GM21825 (cell line): ENCODE results near the gene MAGI1.

Experiments
- ATAC-seq: cut with Tn5 transposase; IDR thresholded peaks from one replicate; pipeline ENCODE4 v1.9.1; 2021; ENCODE audit warnings: mild to moderate bottlenecking, moderate library complexity; ENCODE audit not compliant: unreplicated experiment

MAGI1 gene

DNA sequence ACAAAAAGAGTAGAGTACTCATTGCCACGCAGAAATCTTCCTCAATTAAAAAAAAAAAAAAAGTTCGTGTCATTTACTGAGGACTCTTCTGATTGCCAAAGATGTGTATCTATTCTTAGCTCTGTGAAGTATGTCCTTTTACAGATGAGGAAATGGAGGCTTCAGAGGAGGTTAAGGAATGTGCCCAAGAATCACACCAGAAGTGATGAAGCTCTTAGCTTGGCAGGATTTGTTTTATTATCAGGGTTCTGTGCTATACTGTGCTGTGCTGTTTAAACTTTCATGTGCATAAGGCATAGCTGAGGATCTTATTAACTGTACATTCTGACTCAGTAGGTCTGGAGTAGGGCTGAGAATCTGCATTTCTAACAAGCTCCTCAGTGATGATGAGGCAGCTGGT is 685.8 kb downstream of the MAGI1 start:
- ATAC-seq: no peak

DNA sequence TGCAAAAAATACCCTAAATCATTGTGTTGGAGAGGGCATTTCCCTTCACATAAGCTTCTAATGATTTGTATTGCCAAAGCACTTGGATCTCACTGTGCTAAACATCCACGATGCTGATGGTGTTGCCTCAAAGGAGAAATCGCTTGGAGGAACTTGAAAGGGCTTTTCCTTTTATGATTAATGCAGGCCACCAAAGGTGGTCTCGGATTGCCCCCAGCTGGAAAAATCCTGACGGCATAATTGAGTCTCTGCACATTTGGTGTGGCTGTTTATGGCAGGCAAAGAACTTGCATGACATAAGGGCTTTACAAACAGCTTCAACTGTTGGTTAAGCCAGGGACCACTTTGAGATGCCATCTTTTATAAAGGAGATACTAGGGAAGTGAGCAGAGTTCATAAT is 687.0 kb downstream of the MAGI1 start:
- ATAC-seq: no peak

DNA sequence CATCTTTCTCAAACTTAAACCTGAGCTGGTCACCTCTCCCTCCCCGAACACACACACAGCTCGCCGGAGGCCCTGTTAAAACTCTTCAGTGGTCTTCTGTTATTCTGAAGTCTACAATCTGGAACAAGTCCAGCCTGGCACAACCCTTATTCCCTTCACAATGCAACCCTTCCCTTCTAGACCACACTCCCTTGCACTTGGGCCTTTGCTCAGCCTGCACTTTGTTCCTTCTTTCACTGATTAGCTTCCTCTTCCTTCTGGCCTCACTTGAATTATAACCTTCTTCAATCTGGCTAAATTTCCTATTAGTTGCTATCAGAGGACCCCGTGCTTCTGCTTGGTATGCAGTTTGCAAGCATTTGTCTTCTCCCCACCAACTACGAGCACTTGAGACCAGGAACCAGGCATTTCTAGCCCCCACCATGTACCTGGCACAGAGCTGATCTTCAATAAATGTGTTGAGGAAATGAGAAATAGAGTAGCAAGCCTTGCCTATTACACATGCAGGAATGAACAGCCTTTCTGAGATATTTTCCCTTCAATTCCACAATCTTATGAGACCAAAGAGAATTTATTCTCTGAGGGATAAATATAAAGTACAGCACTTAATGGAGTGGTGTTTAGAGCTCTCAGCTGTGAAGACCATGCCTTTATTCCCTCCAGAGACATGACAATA is 687.8 kb downstream of the MAGI1 start:
- no peak for ATAC-seq

DNA sequence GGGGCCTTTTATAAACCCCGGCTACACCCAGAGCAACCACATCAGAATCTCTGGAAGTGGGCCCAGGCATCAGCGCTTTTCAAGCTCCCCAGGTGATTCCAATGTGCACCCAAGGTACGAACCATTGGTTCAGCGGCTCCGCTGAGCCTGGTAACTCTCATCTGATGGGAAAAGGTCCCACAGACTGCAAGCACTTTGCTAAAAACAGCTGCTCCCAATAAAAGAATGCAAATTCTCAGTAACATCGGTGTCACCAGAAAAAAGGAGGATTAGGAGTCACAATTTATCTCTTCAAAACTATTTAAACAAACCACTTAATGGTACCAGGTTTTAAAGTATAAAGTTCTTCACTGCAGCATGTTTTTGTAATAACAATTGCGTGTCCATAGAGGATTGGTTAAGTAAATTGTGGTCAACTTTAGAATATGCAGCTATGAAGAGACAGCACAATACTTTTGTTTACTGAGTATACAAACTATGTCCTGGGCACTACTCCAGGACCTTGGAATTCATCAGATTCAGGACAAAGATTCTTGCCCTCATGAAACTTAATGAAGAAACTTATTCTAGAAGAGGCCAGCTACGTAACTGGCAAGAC is 690.2 kb downstream of the MAGI1 start:
- no peak for ATAC-seq

DNA sequence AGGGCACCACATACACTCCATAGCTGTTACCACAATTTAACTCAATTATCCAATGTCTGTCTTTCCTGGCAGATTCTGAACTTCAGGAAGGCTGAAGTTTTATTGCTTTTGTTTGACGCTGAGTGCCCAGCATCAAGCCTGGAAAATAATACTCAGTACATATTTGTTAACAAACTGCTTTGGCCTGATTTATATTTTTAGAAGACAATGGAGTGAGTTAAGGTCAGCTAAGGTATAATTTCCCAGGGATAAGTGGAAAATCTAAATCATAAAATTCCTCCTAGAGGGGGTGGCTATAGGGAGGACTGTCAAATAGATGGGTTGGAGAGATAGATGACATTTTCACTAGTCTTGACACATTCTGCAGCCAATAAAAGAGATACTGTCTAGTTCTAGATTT is 691.6 kb downstream of the MAGI1 start:
- no peak for ATAC-seq

GRCh38 chr3:65344846-65345245 is 693.9 kb downstream of the MAGI1 start:
- ATAC-seq: no peak

GRCh38 chr3:65344444-65344843 is 694.3 kb downstream of the MAGI1 start:
- ATAC-seq: no peak

DNA sequence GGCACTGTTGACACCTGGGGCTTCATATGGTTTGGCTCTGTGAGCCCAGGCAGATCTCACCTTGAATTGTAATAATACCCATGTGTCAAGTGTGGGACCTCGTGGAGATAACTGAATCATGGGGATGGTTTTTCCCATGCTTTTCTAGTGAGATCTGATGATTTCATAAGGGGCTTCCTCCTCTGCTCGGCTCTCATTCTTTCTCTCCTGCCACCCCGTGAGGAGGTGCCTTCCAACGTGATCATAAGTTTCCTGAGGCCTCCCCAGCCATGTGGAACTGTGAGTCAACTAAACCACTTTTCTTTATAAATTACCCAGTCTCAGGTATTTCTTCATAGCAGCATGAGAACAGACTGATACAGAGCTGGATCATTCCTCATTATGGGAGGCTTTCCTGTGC is 695.0 kb downstream of the MAGI1 start:
- no peak for ATAC-seq

DNA sequence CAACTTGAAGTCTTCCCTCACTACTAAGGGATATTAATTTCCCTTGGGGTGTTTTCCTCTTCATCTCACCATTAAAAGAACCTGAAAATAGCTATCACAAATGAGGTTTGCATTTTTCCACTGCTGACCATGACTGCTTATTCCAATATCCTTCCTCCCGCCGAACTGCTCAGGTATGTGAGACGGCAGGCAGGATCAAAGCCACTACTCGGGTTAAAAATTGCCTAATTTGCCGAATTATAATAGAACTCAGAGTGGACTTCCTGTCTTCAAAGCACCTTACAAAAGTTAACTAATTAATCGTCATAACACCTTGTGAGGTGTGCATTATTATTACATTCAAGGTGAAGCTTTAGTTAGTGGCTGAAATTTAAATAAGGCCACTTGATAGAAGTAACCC is 695.7 kb downstream of the MAGI1 start:
- ATAC-seq: no peak

DNA sequence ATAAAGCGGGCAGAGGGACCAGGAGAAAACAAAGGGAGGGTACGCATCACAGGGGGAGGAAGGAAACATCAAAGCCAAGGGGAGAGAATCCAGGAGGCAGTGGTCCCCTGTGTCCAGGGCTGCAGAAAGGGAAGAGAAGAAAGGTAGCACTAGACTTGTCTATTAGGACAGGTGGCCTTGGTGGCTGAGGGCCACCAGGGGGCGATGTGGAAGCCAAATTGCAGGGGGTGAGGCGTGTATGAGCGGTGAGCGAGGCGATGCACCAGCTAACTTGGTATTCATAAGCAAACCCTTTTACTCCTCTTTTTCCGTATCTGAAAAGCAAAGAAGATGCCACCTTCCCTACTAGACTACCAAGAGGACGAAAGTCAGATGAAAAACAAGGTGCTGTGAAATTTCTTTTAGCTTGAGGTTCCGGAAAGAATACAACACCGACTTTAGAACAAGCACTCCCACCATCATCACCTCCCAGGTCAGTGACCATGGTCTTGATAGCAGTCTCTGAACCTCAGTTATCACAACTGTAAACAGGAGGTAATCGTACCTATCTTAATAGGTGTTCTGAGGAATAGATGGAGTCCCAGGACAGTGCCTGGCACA is 696.5 kb downstream of the MAGI1 start:
- no peak for ATAC-seq

GRCh38 chr3:65339192-65339740 is 699.5 kb downstream of the MAGI1 start:
- ATAC-seq: no peak

- ATAC-seq: no peak
Observed at GRCh38 chr3:65338571-65338970, 700.1 kb downstream of the MAGI1 start.

DNA sequence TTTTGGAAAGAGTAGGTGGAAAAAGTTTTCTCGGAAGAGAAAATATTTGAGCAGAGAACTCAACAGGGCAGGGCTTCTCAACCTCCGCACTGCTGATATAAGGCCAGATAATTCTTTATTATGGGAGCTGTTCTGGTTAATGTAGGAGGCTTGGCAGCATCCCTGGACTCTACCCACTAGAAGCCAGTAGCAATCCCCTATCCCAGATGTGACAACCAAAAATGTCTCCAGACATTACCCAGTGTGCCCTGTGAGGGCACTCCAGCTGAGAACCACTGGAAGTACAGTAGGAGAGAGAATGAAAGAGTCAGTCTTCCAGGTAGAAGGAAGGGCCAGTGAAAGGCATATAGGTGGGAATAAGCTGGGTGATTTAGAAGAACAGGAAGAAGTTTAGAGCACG is 703.1 kb downstream of the MAGI1 start:
- no peak for ATAC-seq

GRCh38 chr3:65334045-65334665 is 704.6 kb downstream of the MAGI1 start:
- no peak for ATAC-seq

DNA sequence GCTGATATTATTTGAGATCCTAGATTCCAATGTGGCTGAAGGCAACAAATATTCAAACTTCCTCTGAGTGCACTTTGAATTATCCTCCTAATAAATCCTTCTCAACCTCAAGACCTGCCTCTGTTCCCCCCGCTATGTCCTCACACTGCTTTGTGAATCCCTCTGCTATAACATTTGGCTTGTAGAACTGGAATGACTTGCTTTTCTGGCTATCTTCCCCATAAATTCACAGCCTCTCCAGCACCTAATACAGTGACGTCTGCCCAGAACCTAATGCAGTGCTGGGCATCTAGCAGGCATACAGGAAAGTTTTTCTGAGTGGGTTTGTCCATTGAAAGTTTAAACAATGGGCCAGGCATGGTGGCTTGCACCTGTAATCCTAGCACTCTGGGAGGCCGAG is 707.0 kb downstream of the MAGI1 start:
- no peak for ATAC-seq

DNA sequence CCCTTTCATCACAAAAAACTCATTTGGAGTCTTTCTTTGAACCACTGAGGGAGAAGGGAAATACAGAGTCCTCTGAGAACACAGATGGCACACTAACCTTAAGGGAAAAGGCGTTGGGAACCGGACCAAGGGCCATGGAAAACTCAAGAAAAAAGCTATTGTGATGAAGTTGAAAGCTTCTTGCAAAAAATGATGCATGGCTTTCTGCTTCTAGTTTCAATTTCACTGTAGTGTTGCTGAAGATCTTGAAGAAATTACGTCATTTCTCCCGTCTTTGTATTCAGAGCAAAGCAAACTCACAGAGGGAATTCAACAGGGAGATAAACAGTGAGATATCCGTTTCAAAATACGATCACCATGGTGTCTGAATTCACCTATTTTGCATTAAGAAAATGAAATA is 708.6 kb downstream of the MAGI1 start:
- ATAC-seq: no peak

GRCh38 chr3:65328148-65328547 is 710.6 kb downstream of the MAGI1 start:
- no peak for ATAC-seq

GRCh38 chr3:65326574-65326973 is 712.1 kb downstream of the MAGI1 start:
- ATAC-seq: no peak

DNA sequence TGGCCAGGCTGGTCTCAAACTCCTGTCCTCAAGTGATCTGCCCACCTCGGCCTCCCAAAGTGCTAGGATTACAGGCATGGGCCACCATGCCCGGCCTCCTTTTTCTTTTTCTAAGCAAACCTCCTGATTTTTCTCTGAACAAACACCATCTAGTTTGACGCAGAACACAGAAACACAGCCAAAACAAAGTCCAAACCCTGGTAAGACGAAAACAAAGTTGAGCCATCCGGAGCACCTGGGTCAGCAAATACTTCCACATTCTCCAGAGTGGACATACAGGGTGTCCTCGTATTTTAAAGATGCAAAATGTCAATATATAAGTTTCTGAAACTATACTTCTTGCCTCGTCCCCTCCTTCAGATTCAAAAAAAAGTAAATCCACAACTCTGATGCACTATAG is 715.8 kb downstream of the MAGI1 start:
- ATAC-seq: no peak

DNA sequence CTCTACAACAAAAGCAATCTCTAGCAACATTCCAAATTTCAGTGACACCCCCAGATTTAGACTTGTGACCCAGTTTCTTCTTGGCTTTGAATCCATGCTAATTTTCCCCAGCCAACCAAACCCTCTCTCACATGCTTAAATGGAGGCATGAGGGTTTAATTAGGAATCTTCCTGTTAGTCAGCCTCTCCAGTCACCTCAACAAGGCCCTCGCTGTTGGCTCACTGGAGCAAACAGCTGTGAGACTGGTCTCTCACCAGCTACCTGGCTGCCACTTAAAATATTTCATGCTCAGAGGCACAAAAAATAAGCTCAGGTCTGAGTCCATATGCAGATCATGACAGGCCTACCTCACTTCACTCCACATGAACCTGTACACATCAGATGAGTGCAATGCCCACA is 720.5 kb downstream of the MAGI1 start:
- ATAC-seq: no peak

DNA sequence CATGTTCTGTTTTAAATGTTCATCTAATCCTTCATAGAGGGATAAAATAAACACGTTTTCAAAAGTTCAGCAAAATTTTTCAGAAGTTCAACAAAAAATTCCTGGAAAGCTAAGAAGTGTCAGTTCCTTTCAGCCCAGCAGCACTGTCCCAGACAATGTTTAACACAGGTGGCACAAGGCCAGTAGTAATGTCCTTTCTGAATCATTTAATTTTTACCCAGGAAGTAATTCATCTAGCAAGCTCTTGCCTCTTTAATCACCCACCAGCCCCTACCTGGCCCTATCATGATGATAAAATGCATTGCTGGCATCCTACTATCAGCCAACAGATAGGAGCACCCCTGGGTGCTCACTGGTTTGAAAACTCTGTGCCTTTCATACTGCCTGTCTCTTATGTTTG is 723.8 kb downstream of the MAGI1 start:
- no peak for ATAC-seq

DNA sequence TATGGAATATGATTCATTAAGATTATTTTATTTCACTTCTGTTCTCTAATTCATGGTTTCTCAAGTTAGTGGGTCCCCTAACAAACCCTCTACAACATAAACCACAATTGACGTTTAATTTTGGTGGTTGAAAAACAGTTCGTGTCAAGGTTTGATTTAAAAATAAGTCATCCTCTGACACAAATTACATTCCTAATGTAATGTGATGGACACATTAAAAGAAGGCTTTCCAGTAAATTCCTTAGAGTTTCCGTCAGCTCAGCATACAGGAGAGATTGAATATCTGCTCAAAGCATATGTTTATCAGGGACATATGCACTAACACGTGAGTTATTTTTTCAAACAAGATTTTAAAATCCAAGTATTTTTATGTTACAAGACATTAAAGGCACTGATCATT is 724.4 kb downstream of the MAGI1 start:
- no peak for ATAC-seq
